Lower leg skin (tissue), 3 donors: ENCODE data around the gene EIF4A3.

ENCODE experiments used
- CTCF ChIP-seq, 3 donors: fragments of 450-650 bp; IDR thresholded peaks; one replicate each; pipeline ENCODE4 v1.5.1; 2016; ENCODE audit warnings: antibody characterized with exemption in 3 of 3, mild to moderate bottlenecking in 3 of 3, moderate library complexity in 2 of 3
- POLR2A ChIP-seq, 2 donors: fragments of 450-650 bp; IDR thresholded peaks; one replicate each; pipeline ENCODE4 v1.6.1; 2016 to 2017; ENCODE audit warnings: antibody characterized with exemption in 2 of 2, mild to moderate bottlenecking in 1 of 2, moderate library complexity in 1 of 2

- TF ChIP-seq CTCF (IDR thresholded peaks at IDR 0.05) (no peak), POLR2A (IDR thresholded peaks at IDR 0.05) (no peak)
Measured at GRCh38 chr17:80183581-80184422, 36.9 kb upstream of the EIF4A3 start.
